GM18519 (cell line): ENCODE results near the gene CCL21.
"Not testable (repeated sequence)": the region's sequence is repeated elsewhere in the genome, so short reads cannot be mapped to it uniquely, and the experiment has no call there.

Experiments used
- ATAC-seq: cut with Tn5 transposase; IDR thresholded peaks from one replicate; pipeline ENCODE4 v1.9.1; 2021; ENCODE audit warnings: mild to moderate bottlenecking, moderate library complexity; ENCODE audit not compliant: unreplicated experiment, low FRiP score

The CCL21 gene

GRCh38 chr9:34710023-34710422 is at the start of gene CCL21:
TSS of gene CCL21 (minus strand) at chr9:34710136. CDS start at chr9:34710066, 70 bp downstream.
- no peak for ATAC-seq

- no peak for ATAC-seq
Measured at GRCh38 chr9:34759432-34760134, 49.6 kb upstream of the CCL21 start.

DNA sequence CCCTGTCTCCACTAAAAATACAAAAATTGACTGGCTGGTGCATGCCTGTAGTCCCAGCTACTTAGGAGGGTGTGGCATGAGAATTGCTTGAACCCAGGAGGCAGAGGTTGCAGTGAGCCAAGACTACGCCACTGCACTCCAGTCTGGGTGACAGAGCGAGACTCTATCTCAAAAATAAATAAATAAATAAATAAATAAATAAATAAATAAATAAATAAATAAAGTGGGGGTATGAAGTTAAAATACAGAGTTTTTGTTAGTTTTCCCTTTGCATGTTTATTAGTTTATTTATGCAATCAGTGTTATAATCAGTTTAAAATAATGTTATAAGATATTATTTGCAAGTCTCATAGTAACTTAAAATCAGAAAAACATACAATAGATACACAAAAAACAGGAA is 40.4 kb upstream of the CCL21 start:
- not testable (repeated sequence) for ATAC-seq

- no peak for ATAC-seq
Measured at GRCh38 chr9:34746526-34746925, 36.6 kb upstream of the CCL21 start.

DNA sequence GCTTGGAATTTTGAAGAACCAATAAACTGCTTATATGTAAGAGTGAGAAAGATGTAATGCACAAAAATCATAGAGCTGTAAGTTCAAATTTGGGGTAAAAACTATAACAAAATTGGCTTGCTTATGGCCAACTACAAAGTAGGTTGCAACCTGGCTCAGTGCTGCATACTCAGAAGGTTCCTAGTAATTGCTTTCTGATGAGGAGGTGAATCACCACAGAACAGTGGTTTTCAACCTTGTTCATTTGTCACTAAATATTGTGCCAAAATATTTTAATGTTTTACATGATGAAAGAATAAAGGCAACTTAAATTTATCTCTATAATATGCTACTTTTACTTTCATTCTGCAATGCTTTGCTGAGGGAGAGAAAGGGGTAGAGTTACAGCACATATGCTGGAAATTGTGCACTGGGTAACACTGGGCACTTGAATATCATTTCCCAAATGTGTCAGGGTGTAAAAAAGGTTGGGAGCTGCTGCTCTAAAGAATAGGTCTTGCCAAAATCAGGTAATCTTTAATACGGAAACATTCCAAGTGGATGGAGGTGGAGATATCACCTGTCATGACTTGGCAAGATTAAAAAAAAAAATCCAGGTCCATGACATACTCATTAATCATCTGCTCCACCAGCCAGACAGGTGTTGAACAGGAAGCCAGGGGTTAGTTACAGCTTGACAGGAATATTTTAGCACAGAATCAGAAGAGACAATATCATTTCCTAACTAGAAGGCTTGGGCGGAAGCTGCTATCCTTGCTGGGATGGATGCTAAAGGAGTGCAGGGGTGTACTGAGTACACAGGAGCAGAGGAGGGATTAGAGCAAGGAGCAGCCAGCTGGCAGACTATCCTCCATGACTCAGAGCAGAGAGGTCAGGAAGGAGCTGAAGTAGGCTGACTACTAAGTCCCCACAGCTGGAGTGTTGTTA is 34.6 kb upstream of the CCL21 start:
- ATAC-seq = no peak

- ATAC-seq = no peak
Measured at GRCh38 chr9:34742710-34743109, 32.8 kb upstream of the CCL21 start.

DNA sequence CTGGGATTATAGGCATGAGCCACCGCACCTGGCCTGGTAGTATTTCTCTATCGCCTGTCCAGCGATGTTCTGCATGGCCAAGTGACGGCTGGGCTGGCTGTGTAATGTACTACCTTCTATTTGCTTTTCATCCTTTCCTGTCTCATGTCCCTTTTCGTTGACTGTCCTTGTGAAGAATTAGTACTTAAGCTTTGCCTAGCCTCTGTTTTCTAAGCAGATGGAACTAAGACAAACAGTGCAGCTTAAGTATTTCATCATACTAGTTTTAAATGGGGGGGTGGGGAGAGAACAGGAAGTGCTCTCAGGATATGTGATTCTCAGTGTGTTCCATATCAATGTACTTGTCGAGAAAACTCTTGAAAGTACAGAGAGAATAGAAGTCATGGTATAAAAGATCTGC is 31.7 kb upstream of the CCL21 start:
- ATAC-seq = no peak

GRCh38 chr9:34740176-34740575 is 30.2 kb upstream of the CCL21 start:
- ATAC-seq = not testable (repeated sequence)

DNA sequence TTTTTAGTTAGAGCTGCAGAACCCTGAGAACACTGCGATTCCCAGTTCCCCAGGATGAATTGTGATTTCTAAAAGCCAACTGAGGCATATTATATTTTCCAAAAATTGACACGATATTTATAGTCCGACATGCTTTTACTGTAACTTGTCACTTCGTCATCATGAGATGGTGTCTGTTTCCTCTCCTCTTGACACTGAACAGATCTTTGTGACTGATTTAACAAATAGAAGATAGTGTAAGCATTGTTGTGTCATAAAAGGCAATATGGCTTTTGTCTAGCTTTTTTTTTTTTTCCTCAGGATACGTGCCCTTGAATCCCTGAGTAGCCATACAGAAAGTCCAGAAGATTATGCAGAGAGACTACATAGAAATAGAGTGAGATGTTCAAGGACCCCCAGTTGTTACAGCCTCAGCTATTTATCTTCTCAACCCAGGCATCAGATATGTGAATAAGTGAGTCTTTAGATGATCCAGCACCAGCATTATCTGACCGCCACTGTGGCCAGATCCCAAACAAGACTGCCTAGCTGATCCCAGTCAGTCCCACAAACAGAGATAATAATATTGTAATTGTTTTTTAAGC is 27.8 kb upstream of the CCL21 start:
- ATAC-seq = no peak

GRCh38 chr9:34734720-34735119 is 24.8 kb upstream of the CCL21 start:
- no peak for ATAC-seq

DNA sequence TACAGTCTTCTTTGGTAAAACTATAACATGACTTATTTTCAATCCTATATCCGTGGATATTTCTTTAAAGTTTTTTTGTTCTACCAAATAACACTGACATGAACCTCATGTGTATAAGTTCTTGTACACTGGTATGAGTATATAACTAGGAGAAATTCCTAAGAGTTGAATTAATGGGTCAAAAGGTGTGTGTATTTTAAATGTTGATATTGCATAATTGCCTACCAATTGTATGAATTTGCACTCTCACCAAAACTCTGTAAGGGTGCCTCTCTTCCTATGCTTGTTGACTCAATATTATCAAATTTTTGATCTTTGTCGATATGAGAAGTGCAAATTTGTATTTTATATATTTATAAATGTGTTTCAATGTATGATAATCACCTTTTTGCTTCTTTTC is 22.9 kb upstream of the CCL21 start:
- ATAC-seq = no peak

DNA sequence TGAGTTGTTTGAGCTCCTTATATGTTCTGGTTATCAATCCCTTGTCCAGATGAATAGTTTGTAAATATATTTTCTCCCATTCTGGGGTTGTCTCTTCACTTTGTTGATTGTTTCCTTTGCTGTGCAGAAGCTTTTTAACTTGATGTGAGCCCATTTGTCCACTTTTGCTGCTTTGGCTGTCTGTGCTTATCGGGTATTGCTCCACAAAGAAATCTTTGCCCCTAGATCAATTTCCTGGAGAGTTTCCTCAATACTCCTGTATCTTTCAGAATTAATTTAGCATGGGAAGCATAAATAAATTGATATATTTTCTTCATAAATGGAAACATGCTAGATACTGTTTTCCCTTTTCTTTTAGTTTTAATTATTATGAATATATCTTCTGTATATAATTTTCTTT is 22.5 kb upstream of the CCL21 start:
- ATAC-seq = no peak

- no peak for ATAC-seq
Measured at GRCh38 chr9:34723141-34723540, 13.2 kb upstream of the CCL21 start.

GRCh38 chr9:34719769-34720025 is 9.8 kb upstream of the CCL21 start:
- ATAC-seq = not testable (repeated sequence)

DNA sequence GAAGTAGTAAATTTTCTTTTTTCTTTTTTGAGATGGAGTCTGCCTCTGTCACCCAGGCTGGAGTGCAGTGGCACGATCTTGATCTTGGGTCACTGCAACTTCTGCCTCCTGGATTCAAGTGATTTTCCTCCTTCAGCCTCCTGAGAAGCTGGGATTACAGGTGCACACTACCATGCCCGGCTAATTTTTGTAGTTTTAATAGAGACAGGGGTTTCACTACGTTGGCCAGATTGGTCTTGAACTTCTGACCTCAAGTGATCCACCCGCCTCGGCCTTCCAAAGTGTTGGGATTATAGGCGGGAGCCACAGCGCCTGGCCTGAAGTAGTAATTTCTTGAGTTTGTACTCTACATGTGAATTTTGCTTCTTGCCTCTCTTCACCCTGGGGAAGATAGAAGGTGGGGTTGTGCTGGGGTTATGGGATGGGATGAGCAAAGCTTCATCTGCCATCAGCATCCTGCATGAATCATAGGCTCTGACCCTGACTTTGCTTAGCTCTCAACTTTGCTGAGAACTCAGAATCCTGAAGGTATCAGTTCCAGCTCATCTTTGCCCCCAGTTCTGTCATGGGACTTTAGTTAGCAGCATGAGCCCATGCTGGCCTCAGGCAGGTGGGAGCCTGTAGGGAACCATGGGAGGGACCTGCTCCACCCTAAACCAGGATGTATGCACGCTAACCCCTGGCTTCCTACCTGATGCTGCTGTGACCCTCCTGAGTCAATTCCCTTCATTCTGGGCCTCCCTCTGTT is 9.3 kb upstream of the CCL21 start:
- ATAC-seq = no peak

DNA sequence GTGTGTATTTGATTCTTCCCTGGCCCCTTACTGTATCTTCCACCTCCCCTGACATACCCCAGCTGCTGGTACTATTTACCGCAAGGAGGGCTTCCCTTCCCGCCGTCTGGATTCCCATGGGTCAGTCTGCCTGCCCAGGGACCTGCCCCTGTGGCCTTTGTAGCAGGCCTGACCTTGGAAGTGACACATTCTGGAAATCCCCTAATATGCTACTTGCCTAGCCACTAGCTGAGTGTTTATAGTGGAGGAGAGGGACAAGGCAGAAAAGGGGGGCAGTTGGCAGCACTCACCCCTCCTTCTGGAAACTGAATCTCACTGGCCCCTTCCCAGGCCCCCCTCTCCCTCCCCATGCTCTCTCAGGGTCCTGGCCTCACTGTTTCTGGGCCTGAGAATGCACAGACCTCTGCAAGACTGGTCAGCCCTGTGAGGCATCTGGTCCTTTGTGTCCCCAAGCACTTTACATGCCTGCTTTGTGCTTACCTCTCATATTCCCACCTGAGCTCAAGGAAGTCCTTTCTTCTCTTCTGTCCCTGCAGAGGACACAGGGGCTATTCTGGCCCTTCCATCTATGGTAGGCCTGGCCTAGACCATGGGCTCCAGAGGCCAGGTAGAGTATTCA is 8.2 kb upstream of the CCL21 start:
- ATAC-seq = no peak

DNA sequence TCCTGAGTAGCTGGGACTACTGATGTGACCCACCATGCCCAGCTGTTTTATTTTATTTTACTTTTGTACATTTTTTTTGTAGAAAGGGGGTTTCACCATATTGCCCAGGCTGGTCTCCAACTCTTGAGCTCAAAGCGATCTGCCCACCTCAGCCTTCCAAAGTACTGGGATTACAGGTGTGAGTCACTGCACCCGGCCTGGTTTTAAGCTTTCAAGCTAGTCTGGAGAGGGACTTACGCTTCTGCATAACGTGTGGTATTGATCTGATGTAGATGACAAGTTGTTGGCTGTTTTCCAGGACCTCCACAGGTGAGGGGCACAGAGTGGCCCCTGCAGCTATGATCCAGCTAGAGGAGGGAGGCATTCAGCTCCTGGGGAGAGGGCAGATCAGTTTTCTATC is 6.8 kb upstream of the CCL21 start:
- ATAC-seq = no peak

- ATAC-seq = no peak
Measured at GRCh38 chr9:34715639-34716215, 5.8 kb upstream of the CCL21 start.

DNA sequence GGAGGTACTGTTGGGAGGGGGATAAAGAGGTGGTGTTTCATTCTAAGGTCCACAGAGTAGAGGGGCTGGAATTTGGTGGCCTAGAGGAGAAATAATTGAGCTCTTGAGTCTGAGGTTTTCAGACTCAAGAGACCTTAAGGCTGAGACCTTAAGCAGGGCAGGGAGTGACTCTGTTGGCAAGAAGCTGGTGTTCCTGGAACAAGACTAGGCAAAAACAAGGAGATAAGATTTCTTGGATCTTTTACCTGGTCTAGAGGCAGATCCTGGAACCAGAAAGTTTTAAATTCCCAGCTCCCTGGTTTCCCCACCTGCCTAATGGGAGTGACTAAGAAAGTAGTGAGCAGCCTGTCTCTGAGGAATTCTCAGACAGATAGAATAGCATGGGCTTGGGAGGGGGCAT is 4.1 kb upstream of the CCL21 start:
- no peak for ATAC-seq

GRCh38 chr9:34712140-34712539 is 2.2 kb upstream of the CCL21 start:
- ATAC-seq = no peak
